ENCODE data around the gene JAML. TPM values are rescaled to one million over a fixed set of nuclear protein-coding genes. Genes with fewer than 3 reads are reported as not detected.
A peak's percentile ranks its signal among the peaks of the same experiment; 100 is the strongest.

JAML gene
- total and polyA plus RNA-seq, 2 of the 13 experiments (the other 11 are each of a cell fraction or from before 2014, with no cell fraction given) = 2.0 to 3.3 TPM

DNA sequence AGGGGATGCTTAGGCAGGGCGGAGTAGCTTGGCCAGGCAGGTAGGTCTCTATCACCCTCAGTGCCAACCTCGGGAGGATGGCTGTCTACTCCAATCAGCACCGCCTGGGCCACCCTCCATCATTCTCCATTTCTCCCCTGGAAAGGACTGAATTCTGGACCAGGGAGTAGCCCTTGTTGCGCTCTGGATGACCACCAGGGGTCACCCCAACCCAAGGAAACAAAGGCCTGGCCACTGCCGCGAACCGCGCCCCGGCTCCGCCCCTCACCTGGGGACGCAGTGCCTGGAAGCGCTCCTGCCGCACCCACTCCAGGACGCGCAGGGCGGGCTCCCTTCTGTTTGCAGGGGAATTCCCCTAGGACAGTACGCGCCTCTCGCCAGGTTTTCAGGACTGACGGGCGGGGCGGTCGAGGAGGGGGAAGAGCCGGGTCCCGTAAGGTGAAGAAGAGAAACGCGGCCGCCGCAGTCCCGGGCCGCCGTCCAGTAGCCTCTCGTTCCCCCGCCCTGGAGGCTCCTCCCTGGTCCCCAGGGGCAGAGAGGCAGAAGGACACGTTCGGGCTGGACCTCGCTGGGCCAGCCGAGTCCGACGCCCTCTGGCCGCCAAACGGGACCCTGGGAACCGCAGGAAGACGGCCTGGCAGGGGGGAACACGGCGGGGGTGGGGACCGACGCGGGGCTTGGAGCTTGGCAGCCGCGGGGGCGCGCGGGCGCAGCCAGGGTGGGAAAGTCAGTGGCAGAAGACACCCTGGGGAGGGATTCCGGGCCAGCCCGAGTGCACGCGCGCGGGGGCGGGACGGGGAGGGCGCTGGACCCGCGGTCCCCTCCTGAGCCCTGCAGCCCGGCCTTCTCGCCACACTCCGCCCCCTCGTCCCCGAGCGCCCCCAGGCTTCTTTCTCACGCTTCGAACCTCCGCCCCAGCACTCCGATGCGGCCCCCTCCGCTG, 79.3 kb downstream of the JAML start (continued):
- TF ChIP-seq, protein P1, sequence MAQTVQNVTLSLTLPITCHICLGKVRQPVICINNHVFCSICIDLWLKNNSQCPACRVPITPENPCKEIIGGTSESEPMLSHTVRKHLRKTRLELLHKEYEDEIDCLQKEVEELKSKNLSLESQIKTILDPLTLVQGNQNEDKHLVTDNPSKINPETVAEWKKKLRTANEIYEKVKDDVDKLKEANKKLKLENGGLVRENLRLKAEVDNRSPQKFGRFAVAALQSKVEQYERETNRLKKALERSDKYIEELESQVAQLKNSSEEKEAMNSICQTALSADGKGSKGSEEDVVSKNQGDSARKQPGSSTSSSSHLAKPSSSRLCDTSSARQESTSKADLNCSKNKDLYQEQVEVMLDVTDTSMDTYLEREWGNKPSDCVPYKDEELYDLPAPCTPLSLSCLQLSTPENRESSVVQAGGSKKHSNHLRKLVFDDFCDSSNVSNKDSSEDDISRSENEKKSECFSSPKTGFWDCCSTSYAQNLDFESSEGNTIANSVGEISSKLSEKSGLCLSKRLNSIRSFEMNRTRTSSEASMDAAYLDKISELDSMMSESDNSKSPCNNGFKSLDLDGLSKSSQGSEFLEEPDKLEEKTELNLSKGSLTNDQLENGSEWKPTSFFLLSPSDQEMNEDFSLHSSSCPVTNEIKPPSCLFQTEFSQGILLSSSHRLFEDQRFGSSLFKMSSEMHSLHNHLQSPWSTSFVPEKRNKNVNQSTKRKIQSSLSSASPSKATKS (CRISPR knock-in tag; IDR thresholded peaks at IDR 0.05) = no peak
- no peak for TF ChIP-seq AHR (CRISPR knock-in tag; IDR thresholded peaks at IDR 0.05)
- peak; percentile 68; the same call in 1 of the 2 replicates for TF ChIP-seq ZSCAN21 (CRISPR knock-in tag; IDR thresholded peaks at IDR 0.05; ENCODE audit: borderline replicate concordance)
- no peak for TF ChIP-seq HHEX (CRISPR knock-in tag; IDR thresholded peaks at IDR 0.05)
- TF ChIP-seq GABPB1 (CRISPR knock-in tag; IDR thresholded peaks at IDR 0.05) = peak; percentile 55
- no peak for TF ChIP-seq NCOA1 (CRISPR knock-in tag; IDR thresholded peaks at IDR 0.05)
- TF ChIP-seq ZNF430 (CRISPR knock-in tag; IDR thresholded peaks at IDR 0.05) = no peak; the same call in 1 of the 2 replicates
- TF ChIP-seq ZNF713 (CRISPR knock-in tag; IDR thresholded peaks at IDR 0.05) = peak; percentile 69; the same call in 1 of the 2 replicates
- TF ChIP-seq, protein P2, sequence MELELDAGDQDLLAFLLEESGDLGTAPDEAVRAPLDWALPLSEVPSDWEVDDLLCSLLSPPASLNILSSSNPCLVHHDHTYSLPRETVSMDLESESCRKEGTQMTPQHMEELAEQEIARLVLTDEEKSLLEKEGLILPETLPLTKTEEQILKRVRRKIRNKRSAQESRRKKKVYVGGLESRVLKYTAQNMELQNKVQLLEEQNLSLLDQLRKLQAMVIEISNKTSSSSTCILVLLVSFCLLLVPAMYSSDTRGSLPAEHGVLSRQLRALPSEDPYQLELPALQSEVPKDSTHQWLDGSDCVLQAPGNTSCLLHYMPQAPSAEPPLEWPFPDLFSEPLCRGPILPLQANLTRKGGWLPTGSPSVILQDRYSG (CRISPR knock-in tag; IDR thresholded peaks at IDR 0.05) = no peak
- TF ChIP-seq ZNF136 (CRISPR knock-in tag; IDR thresholded peaks at IDR 0.05; ENCODE audit: low read depth) = 0 out of 2 replicates have a peak, but pooled peaks have one; percentile 38
- peak in 1 of 2 experiments; percentile 53; a peak in 1 of 4 replicates for TF ChIP-seq KLF16 (CRISPR knock-in tag; IDR thresholded peaks at IDR 0.05)
- TF ChIP-seq KLF11 (CRISPR knock-in tag; IDR thresholded peaks at IDR 0.05) = no peak
- TF ChIP-seq ZNF350 (CRISPR knock-in tag; IDR thresholded peaks at IDR 0.05; ENCODE audit: borderline replicate concordance, low read depth) = peak; percentile 66; the same call in 1 of the 2 replicates
- no peak for TF ChIP-seq MED1 (CRISPR knock-in tag; IDR thresholded peaks at IDR 0.05)
- peak; percentile 91 for TF ChIP-seq ZNF205 (CRISPR knock-in tag; IDR thresholded peaks at IDR 0.05)
- no peak for TF ChIP-seq ZNF3 (CRISPR knock-in tag; IDR thresholded peaks at IDR 0.05)
- TF ChIP-seq ZNF777 (CRISPR knock-in tag; IDR thresholded peaks at IDR 0.05) = peak; percentile 90
- peak; percentile 34; the same call in 1 of the 2 replicates for TF ChIP-seq ZNF839 (CRISPR knock-in tag; IDR thresholded peaks at IDR 0.05; ENCODE audit: borderline replicate concordance)
- TF ChIP-seq ZNF230 (CRISPR knock-in tag; IDR thresholded peaks at IDR 0.05) = no peak
- TF ChIP-seq, protein P3, sequence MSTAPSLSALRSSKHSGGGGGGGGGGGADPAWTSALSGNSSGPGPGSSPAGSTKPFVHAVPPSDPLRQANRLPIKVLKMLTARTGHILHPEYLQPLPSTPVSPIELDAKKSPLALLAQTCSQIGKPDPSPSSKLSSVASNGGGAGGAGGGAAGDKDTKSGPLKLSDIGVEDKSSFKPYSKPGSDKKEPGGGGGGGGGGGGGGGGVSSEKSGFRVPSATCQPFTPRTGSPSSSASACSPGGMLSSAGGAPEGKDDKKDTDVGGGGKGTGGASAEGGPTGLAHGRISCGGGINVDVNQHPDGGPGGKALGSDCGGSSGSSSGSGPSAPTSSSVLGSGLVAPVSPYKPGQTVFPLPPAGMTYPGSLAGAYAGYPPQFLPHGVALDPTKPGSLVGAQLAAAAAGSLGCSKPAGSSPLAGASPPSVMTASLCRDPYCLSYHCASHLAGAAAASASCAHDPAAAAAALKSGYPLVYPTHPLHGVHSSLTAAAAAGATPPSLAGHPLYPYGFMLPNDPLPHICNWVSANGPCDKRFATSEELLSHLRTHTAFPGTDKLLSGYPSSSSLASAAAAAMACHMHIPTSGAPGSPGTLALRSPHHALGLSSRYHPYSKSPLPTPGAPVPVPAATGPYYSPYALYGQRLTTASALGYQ (CRISPR knock-in tag; IDR thresholded peaks at IDR 0.05) = no peak
